B cell (primary cell): ENCODE data around the gene SERF2. TPM values are rescaled to one million over a fixed set of nuclear protein-coding genes. Genes with fewer than 3 reads are reported as not detected.

Experiments
- ATAC-seq: fragments of 200-7000 bp; cut with Tn5 transposase; one replicate; pipeline ENCODE4 v1.10.0; 2021; ENCODE audit warnings: low read depth, mild to moderate bottlenecking, moderate number of reproducible peaks, moderate library complexity
- CTCF ChIA-PET: fragments of 350-600 bp; sonication (Branson Sonifier 250); formaldehyde crosslinking; loops from one replicate; lab custom pipeline; 2021; ENCODE audit warnings: antibody characterized with exemption, inconsistent platforms; lab: Charles Lee
- POLR2A ChIA-PET: fragments of 350-600 bp; sonication (Branson Sonifier 250); formaldehyde crosslinking; loops from one replicate; lab custom pipeline; 2021; ENCODE audit warnings: antibody characterized with exemption; lab: Charles Lee
- DNase-seq: peaks from one replicate; pipeline ENCODE4 v3.0.0; 2013
- H2AFZ ChIP-seq: 2 replicates; pipeline ENCODE4 v1.6.1; 2012; ENCODE audit warnings: mild to moderate bottlenecking, low read depth, low read length; ENCODE audit not compliant: insufficient read depth, poor library complexity, severe bottlenecking
- H3K27ac ChIP-seq, 2 donors: 1 replicate in 1 of 2; 2 replicates in 1 of 2; pipeline ENCODE4 v1.5.1; 2012 to 2013; ENCODE audit warnings: low read length in 2 of 2, mild to moderate bottlenecking in 2 of 2, moderate library complexity in 1 of 2
- H3K27me3 ChIP-seq, 4 experiments: fragments of 200-600 bp in 1 of 4; sonication (generic) in 1 of 4; replicated peaks in 1 of 4; 1 replicate in 2 of 4; 2 replicates in 2 of 4; pipeline versions ENCODE4 v1.6.1 to v1.7.0; 2013 to 2016; ENCODE audit warnings: low read length in 3 of 4, mild to moderate bottlenecking in 2 of 4, mixed read lengths in 1 of 4, moderate library complexity in 1 of 4; ENCODE audit not compliant: insufficient read depth in 4 of 4, control insufficient read depth in 3 of 4; ENCODE audit errors: control extremely low read depth in 1 of 4
- H3K36me3 ChIP-seq, 2 experiments: replicated peaks in 1 of 2; 1 replicate in 1 of 2; 2 replicates in 1 of 2; pipeline versions ENCODE4 v1.6.1 to v1.7.1; 2013; ENCODE audit warnings: low read length in 1 of 2; ENCODE audit not compliant: insufficient read depth in 2 of 2, control insufficient read depth in 1 of 2; ENCODE audit errors: control extremely low read depth in 1 of 2, extremely low read depth in 1 of 2
- H3K4me1 ChIP-seq, 2 donors: fragments of 200-600 bp in 1 of 2; sonication (generic) in 1 of 2; 1 replicate in 1 of 2; 2 replicates in 1 of 2; pipeline versions ENCODE4 v1.5.1 to v1.6.1; 2013 to 2017; ENCODE audit warnings: low read length in 2 of 2; ENCODE audit not compliant: control insufficient read depth in 2 of 2, insufficient read depth in 2 of 2
- H3K4me2 ChIP-seq: replicated peaks from 2 replicates; pipeline ENCODE3; 2012; ENCODE audit warnings: mild to moderate bottlenecking, low read depth, low read length; ENCODE audit not compliant: poor library complexity, severe bottlenecking
- H3K4me3 ChIP-seq, 5 experiments: fragments of 200-600 bp in 1 of 5; sonication (generic) in 1 of 5; 1 replicate in 3 of 5; 2 replicates in 2 of 5; pipeline versions ENCODE4 v1.5.1 to v1.7.0; 2011 to 2016; ENCODE audit warnings: low read length in 4 of 5, mild to moderate bottlenecking in 4 of 5, low read depth in 2 of 5, control low read depth in 1 of 5, moderate library complexity in 1 of 5; ENCODE audit not compliant: insufficient read depth in 1 of 5; ENCODE audit errors: control extremely low read depth in 1 of 5, extremely low read depth in 1 of 5
- H3K79me2 ChIP-seq: fragments of 200-600 bp; sonication (generic); one replicate; pipeline ENCODE4 v1.6.0; 2016; ENCODE audit warnings: low read length; ENCODE audit not compliant: control insufficient read depth, insufficient read depth
- H3K9ac ChIP-seq: fragments of 200-600 bp; sonication (generic); 2 replicates; pipeline ENCODE4 v1.6.1; 2017; ENCODE audit warnings: mild to moderate bottlenecking, low read length, moderate library complexity
- H3K9me3 ChIP-seq, 3 donors: one replicate each; pipeline versions ENCODE4 v1.6.1 to v1.7.1; 2013; ENCODE audit warnings: low read length in 2 of 3; ENCODE audit not compliant: control insufficient read depth in 2 of 3, insufficient read depth in 1 of 3; ENCODE audit errors: control extremely low read depth in 1 of 3
- H4K20me1 ChIP-seq: 2 replicates; pipeline ENCODE4 v1.6.0; 2012; ENCODE audit warnings: mild to moderate bottlenecking, low read length; ENCODE audit not compliant: insufficient read depth, control insufficient read depth, poor library complexity, severe bottlenecking
- H3K27ac Mint-ChIP-seq: one replicate; pipeline ENCODE4 v1.8.0; 2021; ENCODE audit warnings: mixed read lengths
- H3K27me3 Mint-ChIP-seq: one replicate; pipeline ENCODE4 v1.8.0; 2021; ENCODE audit warnings: mixed read lengths
- H3K4me1 Mint-ChIP-seq: one replicate; pipeline ENCODE4 v1.8.0; 2021; ENCODE audit warnings: mixed read lengths
- H3K4me3 Mint-ChIP-seq: one replicate; pipeline ENCODE4 v1.8.0; 2021; ENCODE audit warnings: mixed read lengths
- H3K9me3 Mint-ChIP-seq: one replicate; pipeline ENCODE4 v1.8.0; 2022; ENCODE audit warnings: mixed read lengths; ENCODE audit not compliant: insufficient read depth
- CTCF ChIP-seq: fragments of 200-600 bp; IDR thresholded peaks from one replicate; pipeline ENCODE4 v1.8.0; 2022; ENCODE audit warnings: antibody characterized with exemption, mild to moderate bottlenecking
- EZH2 ChIP-seq: IDR thresholded peaks from 2 replicates; pipeline ENCODE4 v1.6.1; 2012; ENCODE audit warnings: borderline replicate concordance, low read depth, mild to moderate bottlenecking, moderate library complexity, low read length; ENCODE audit not compliant: insufficient read depth, poor library complexity, severe bottlenecking
- WGBS: methylation state at CpG from one replicate; pipeline ENCODE4 v1.1.5; 2013; ENCODE audit warnings: missing lambda C conversion rate; ENCODE audit not compliant: insufficient coverage; 5-methylcytosine and 5-hydroxymethylcytosine counted together
- intact Hi-C: fragments of 100-400 bp; cut with micrococcal nuclease; formaldehyde crosslinking; loops from one replicate; pipeline ENCODE4 v1.10.0; 2022
- polyA plus RNA-seq: library from polyadenylated mRNA; depleted of rRNA; stranded (reverse); fragments of >200 nt; gene quantifications from 2 replicates; pipeline ENCODE4 v1.2.3, GENCODE V29; 2012
- total RNA-seq, 2 donors: library from RNA; stranded (reverse); fragments of 120-200 nt in 1 of 2; gene quantifications; 1 replicate in 1 of 2; 2 replicates in 1 of 2; pipeline versions ENCODE4 v1.2.3 to v1.2.4, GENCODE V29; 2013 to 2022

Gene SERF2
- total and polyA plus RNA-seq, 2 donors (not counting 1 experiment from before 2014, with no cell fraction given): 455 to 806 TPM

DNA sequence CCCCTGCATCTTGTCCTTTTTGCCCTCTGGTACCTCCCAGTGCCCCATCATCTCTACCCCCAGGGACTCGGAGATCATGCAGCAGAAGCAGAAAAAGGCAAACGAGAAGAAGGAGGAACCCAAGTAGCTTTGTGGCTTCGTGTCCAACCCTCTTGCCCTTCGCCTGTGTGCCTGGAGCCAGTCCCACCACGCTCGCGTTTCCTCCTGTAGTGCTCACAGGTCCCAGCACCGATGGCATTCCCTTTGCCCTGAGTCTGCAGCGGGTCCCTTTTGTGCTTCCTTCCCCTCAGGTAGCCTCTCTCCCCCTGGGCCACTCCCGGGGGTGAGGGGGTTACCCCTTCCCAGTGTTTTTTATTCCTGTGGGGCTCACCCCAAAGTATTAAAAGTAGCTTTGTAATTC is 1.5 kb downstream of the SERF2 start:
- Mint-ChIP-seq H3K27ac (peak overlapping the region; percentile 93), H3K4me3 (peak overlapping the region; percentile 93), H3K27me3 (no peaks in the 10 kb centered on the region), H3K9me3 (no peaks in the 10 kb centered on the region), H3K4me1 (peaks cover 67% of the 10 kb centered on the region)
- H4K20me1 ChIP-seq: peaks cover 36% of the 10 kb centered on the region
- 92% methylated on average over 6 of the region's 10 CpGs for WGBS
- peak overlapping the region; percentile 87 for H3K4me2 ChIP-seq
- no peaks in the 10 kb centered on the region for H3K27me3 ChIP-seq
- no peak for ATAC-seq
- H2AFZ ChIP-seq: no peak overlapping the region
- H3K9me3 ChIP-seq: peaks cover 0 to 6% (median 0%) of the 10 kb centered on the region in 3 donors
- no peak overlapping the region for H3K9ac ChIP-seq
- ChIA-PET CTCF (interaction anchor here (1.3 to 8.7 kb wide), 2 partner anchors 15 to 20 kb away, joined by 5 to 150 read pairs; partner anchors contain the start of gene ELL3), POLR2A (interaction anchor here (1.5 to 2.3 kb wide), 3 partner anchors 16 to 31 kb away, joined by 4 to 15 read pairs (median 9); partner anchors contain the start of genes ELL3 and MFAP1)
- H3K36me3 ChIP-seq: peaks cover 0 to 46% of the 10 kb centered on the region in 2 experiments
- peak overlapping the region in 1 of 2 donors; percentile 96 for H3K27ac ChIP-seq
- TF ChIP-seq EZH2 (no peak), CTCF (no peak)
- DNase-seq: no peak
- intact Hi-C loops: no loop called here
- peaks cover 28% of the 10 kb centered on the region for H3K79me2 ChIP-seq
- H3K4me3 ChIP-seq: peak overlapping the region in 3 of 5 experiments; percentile 50 to 98 (median 88)
- H3K4me1 ChIP-seq: peaks cover 31 to 61% of the 10 kb centered on the region in 2 donors

GRCh38 chr15:43794269-43795037 is 2.3 kb downstream of the SERF2 start:
- Histone ChIP-seq H3K9ac (no peak overlapping the region), H3K27me3 (no peaks in the 10 kb centered on the region), H3K79me2 (peaks cover 28% of the 10 kb centered on the region), H3K9me3 (peaks cover 0 to 6% (median 0%) of the 10 kb centered on the region in 3 donors), H3K27ac (no peak overlapping the region), H2AFZ (no peak overlapping the region), H3K4me1 (peaks cover 23 to 59% of the 10 kb centered on the region in 2 donors), H3K4me2 (no peak overlapping the region), H3K4me3 (no peak overlapping the region), H3K36me3 (peaks cover 0 to 54% of the 10 kb centered on the region in 2 experiments), H4K20me1 (peaks cover 36% of the 10 kb centered on the region)
- Mint-ChIP-seq H3K27ac (peak overlapping the region; percentile 37), H3K9me3 (no peaks in the 10 kb centered on the region), H3K4me3 (peak overlapping the region; percentile 93), H3K27me3 (no peaks in the 10 kb centered on the region), H3K4me1 (peaks cover 67% of the 10 kb centered on the region)
- WGBS: 96% methylated on average over 8 of the region's 9 CpGs
- ATAC-seq (no peak), DNase-seq (no peak)
- TF ChIP-seq CTCF (no peak), EZH2 (no peak)
- ChIA-PET CTCF (interaction anchor here (1.0 to 3.2 kb wide), 3 partner anchors 14 to 24 kb away, joined by 4 to 13 read pairs (median 5); partner anchors contain the start of gene ELL3), POLR2A (interaction anchor here (0.7 to 1.7 kb wide), 3 partner anchors 11 to 528 kb away, joined by 3 to 9 read pairs (median 5); partner anchors contain the start of genes ELL3 and TGM5)
- intact Hi-C loops: no loop called here
